ENCODE measurements around the gene SPIRE1. TPM values are rescaled to one million over a fixed set of nuclear protein-coding genes. Genes with fewer than 3 reads are reported as not detected.

SPIRE1 gene
- total and polyA plus RNA-seq, 7 experiments from 2014 or later: 0.66 to 2.9 (median 1.3) TPM; not detected in 1

DNA sequence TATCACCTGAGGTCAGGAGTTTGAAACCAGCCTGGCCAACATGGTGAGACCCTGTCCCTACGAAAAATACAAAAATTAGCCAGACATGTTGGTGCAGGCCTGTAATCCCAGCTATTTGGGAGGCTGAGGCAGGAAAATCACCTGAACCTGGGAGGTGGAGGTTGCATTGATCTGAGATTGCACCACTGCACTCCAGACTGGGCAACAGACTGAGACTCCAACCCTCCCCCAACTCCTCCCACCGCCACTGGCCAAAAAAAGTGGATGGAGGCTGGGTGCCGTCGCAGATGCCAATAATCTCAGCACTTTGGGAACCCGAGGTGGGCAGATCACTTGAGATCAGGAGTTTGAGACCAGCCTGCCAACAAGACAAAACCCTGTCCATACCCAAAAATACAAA lies 10.1 kb upstream of the SPIRE1 start:
- no peak overlapping the region for H3K4me3 Mint-ChIP-seq
- no peaks in the 10 kb centered on the region for H3K27me3 Mint-ChIP-seq
- intact Hi-C loops (cut with micrococcal nuclease): no loop called here
- Histone ChIP-seq H3K4me3 (ENCODE audit: low read length) (no peak overlapping the region), H3K4me1 (ENCODE audit: control insufficient read depth in 2 of 2, insufficient read depth in 2 of 2, low read length in 2 of 2) (no peaks in the 10 kb centered on the region), H3K27ac (ENCODE audit: low read depth, low read length) (no peak overlapping the region), H3K27me3 (ENCODE audit: control insufficient read depth in 2 of 2, insufficient read depth in 2 of 2, low read length in 2 of 2) (no peaks in the 10 kb centered on the region), H3K36me3 (ENCODE audit: control insufficient read depth in 2 of 3, insufficient read depth in 3 of 3, low read length in 3 of 3) (peaks cover 0 to 8% (median 0%) of the 10 kb centered on the region in 3 experiments), H3K9me3 (ENCODE audit: control insufficient read depth in 2 of 3, low read length in 3 of 3) (no peaks in the 10 kb centered on the region)
- H3K27ac Mint-ChIP-seq: no peak overlapping the region
- ATAC-seq: no peak
- POLR2A ChIA-PET: no interaction called here
- H3K9me3 Mint-ChIP-seq: no peaks in the 10 kb centered on the region
- peaks cover 0 to 2% (median 0%) of the 10 kb centered on the region in 7 donors for H3K4me1 Mint-ChIP-seq
- DNase-seq: no peak
- CTCF ChIA-PET: interaction anchor here (0.7 kb wide), 1 partner anchor 53 kb away, joined by 4 read pairs; no protein-coding TSS in a partner anchor
- H3K36me3 Mint-ChIP-seq: peaks cover 0 to 4% (median 0%) of the 10 kb centered on the region in 5 donors

DNA sequence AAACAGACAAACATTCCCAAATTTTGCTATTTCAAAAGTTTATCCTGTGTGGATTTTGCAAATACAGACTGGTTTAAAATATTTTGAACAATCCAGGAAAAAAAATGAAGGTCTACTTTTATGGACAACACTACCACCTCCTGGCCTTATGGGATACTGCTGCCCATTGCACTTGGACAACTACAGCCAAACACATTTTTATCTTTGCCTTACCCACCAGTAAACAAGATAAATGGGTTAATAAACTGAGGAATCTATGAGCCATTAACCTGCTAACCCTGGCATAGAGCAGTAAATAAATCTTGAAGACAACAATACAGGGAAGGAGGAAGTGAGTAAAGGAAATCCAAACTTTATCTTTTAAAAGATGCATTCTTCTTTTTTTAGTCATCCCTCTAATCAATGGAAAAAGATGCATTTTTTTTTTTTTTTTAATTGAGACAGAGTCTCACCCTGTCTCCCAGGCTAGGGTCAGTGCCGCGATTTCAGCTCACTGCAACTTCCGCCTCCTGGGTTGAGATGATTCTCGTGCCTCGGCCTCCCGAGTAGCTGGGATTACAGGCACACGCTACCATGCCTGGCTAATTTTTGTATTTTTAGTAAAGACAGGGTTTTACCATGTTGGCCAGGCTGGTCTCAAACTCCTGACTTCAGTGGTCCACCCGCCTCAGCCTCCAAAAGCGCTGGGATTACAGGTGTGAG lies 2.1 kb upstream of the SPIRE1 start:
- Histone ChIP-seq H3K36me3 (ENCODE audit: control insufficient read depth in 2 of 3, insufficient read depth in 3 of 3, low read length in 3 of 3) (no peaks in the 10 kb centered on the region), H3K4me1 (ENCODE audit: control insufficient read depth in 2 of 2, insufficient read depth in 2 of 2, low read length in 2 of 2) (peaks cover 7 to 10% of the 10 kb centered on the region in 2 donors), H3K9me3 (ENCODE audit: control insufficient read depth in 2 of 3, low read length in 3 of 3) (no peaks in the 10 kb centered on the region), H3K4me3 (ENCODE audit: low read length) (no peak overlapping the region), H3K27me3 (ENCODE audit: control insufficient read depth in 2 of 2, insufficient read depth in 2 of 2, low read length in 2 of 2) (no peaks in the 10 kb centered on the region), H3K27ac (ENCODE audit: low read depth, low read length) (no peak overlapping the region)
- no peak overlapping the region for H3K27ac Mint-ChIP-seq
- intact Hi-C loops (cut with micrococcal nuclease): loop anchor here (1.0 to 5.0 kb wide), 6 partner anchors 42 to 389 kb away; partner anchors contain the start of genes CEP76 (in 1 of the 2), PRELID3A (in 1 of the 2) and PSMG2 (in 1 of the 2)
- H3K4me3 Mint-ChIP-seq: peak overlapping the region in 6 of 10 donors; percentile 16 to 65 (median 28)
- peaks cover 0 to 23% (median 10%) of the 10 kb centered on the region in 5 donors for H3K27me3 Mint-ChIP-seq
- peaks cover 0 to 3% (median 0%) of the 10 kb centered on the region in 5 donors for H3K36me3 Mint-ChIP-seq
- POLR2A ChIA-PET: no interaction called here
- H3K9me3 Mint-ChIP-seq: no peaks in the 10 kb centered on the region
- DNase-seq (peak in 6 of 9 donors; percentile 27 to 49 (median 45)), ATAC-seq (peak; percentile 56)
- peaks cover 10 to 21% (median 15%) of the 10 kb centered on the region in 7 donors for H3K4me1 Mint-ChIP-seq
- CTCF ChIA-PET: interaction anchor here (0.5 to 2.5 kb wide), 2 partner anchors 9 to 269 kb away, joined by 4 to 13 read pairs; no protein-coding TSS in a partner anchor

DNA sequence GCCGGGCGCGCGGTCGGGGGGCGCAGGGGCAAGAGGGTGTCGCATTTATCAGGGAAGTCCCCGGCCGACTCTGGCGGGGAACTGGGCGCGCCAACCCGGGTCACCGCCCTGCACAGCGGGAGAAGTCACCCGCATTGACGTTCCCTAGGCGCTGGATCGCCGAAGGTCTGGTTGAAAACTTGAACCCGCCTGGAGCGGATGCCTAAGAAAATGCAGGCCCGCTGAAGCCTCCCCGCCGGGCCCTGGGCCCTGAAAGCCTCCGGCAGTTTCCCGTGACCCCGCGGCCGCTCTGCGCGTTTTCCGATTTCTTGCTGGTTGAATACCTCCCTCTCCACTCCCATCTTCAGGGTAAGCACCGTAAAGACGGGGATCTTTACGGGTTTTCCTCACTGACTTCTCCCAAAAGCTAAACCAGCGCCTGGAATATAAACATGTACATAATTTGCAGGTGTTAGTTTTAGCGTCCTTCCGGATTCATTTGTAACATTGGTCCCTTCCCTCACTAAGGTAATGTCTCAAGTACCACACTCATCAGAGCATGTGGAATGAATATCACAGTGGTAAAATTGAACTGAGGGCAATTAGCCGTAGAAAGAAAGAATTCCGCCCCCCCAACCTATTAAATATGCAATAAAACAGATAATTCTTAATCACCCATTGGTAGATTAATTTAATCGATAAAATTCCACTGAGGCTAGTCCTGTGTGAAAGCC lies 675 bp upstream of the SPIRE1 start:
- DNase-seq (peak in 6 of 9 donors; percentile 1 to 18 (median 9)), ATAC-seq (peak; percentile 47)
- no peaks in the 10 kb centered on the region for H3K9me3 Mint-ChIP-seq
- peaks cover 7 to 10% of the 10 kb centered on the region in 2 donors for H3K4me1 ChIP-seq (ENCODE audit: control insufficient read depth in 2 of 2, insufficient read depth in 2 of 2, low read length in 2 of 2)
- H3K36me3 ChIP-seq (ENCODE audit: control insufficient read depth in 2 of 3, insufficient read depth in 3 of 3, low read length in 3 of 3): no peaks in the 10 kb centered on the region
- ChIA-PET CTCF (interaction anchor here (0.6 to 2.5 kb wide), 2 partner anchors 266 to 267 kb away, joined by 3 to 13 read pairs; no protein-coding TSS in a partner anchor), POLR2A (no interaction called here)
- intact Hi-C loops (cut with micrococcal nuclease): loop anchor here (1.0 to 5.0 kb wide), 5 partner anchors 44 to 388 kb away; partner anchors contain the start of genes AFG3L2 (in 1 of the 2), CEP76 (in 1 of the 2), PRELID3A (in 1 of the 2) and PSMG2 (in 1 of the 2)
- H3K27me3 Mint-ChIP-seq: peaks cover 0 to 27% (median 15%) of the 10 kb centered on the region in 5 donors
- peak overlapping the region in 6 of 9 donors; percentile 20 to 81 (median 64) for H3K27ac Mint-ChIP-seq
- H3K4me1 Mint-ChIP-seq: peaks cover 11 to 26% (median 15%) of the 10 kb centered on the region in 7 donors
- peak overlapping the region; percentile 41 for H3K4me3 ChIP-seq (ENCODE audit: low read length)
- peaks cover 0 to 3% (median 0%) of the 10 kb centered on the region in 5 donors for H3K36me3 Mint-ChIP-seq
- no peaks in the 10 kb centered on the region for H3K9me3 ChIP-seq (ENCODE audit: control insufficient read depth in 2 of 3, low read length in 3 of 3)
- H3K27ac ChIP-seq (ENCODE audit: low read depth, low read length): no peak overlapping the region
- H3K27me3 ChIP-seq (ENCODE audit: control insufficient read depth in 2 of 2, insufficient read depth in 2 of 2, low read length in 2 of 2): no peaks in the 10 kb centered on the region
- peak overlapping the region; percentile 73 to 97 (median 90) for H3K4me3 Mint-ChIP-seq

DNA sequence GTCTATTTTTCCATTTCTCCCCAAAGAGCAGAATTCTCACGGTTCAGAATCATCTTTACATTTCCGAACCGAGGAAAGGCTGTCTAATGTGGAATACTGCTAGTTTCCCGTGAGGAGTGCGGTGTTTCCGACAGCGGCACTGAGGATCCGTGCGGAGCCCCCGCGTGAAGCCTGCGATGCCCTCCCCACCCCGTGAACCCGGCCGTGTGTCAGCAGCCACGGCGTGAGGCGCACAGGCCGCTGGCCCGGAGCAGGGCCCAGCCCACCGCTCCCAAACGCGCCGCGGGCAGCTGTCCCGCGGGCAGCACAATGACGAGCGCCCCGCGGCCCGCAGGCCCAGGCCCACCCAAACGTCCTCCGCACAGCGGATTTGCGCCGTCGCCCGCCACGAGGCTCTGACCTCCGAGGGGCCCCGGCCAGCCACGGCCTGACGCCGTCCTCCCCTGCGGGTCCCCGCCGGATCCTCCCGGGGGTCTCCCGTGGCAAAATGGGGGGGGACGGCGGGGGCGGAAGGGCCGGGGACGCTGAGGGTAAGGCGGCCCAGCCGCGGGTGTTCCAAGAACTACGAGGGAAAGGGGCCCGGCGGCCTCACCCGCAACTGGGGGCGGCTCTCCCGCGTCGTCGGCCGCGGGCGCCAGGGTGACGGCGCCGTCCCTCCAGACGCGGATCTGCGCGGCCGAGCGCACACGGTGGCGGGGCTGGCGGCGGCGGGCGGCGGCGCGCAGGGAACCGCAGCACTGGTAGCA lies 796 bp downstream of the SPIRE1 start:
- Histone ChIP-seq H3K4me3 (ENCODE audit: low read length) (peak overlapping the region; percentile 55), H3K9me3 (ENCODE audit: control insufficient read depth in 2 of 3, low read length in 3 of 3) (no peaks in the 10 kb centered on the region), H3K27me3 (ENCODE audit: control insufficient read depth in 2 of 2, insufficient read depth in 2 of 2, low read length in 2 of 2) (no peaks in the 10 kb centered on the region), H3K27ac (ENCODE audit: low read depth, low read length) (no peak overlapping the region), H3K4me1 (ENCODE audit: control insufficient read depth in 2 of 2, insufficient read depth in 2 of 2, low read length in 2 of 2) (peaks cover 7 to 10% of the 10 kb centered on the region in 2 donors), H3K36me3 (ENCODE audit: control insufficient read depth in 2 of 3, insufficient read depth in 3 of 3, low read length in 3 of 3) (no peaks in the 10 kb centered on the region)
- H3K4me3 Mint-ChIP-seq: peak overlapping the region; percentile 78 to 88 (median 86)
- H3K4me1 Mint-ChIP-seq: peaks cover 14 to 37% (median 15%) of the 10 kb centered on the region in 7 donors
- POLR2A ChIA-PET: no interaction called here
- no peaks in the 10 kb centered on the region for H3K9me3 Mint-ChIP-seq
- ATAC-seq: peak; percentile 61
- peak overlapping the region in 6 of 9 donors; percentile 1 to 48 (median 22) for H3K27ac Mint-ChIP-seq
- intact Hi-C loops (cut with micrococcal nuclease): loop anchor here (5.0 kb wide), 2 partner anchors 45 to 250 kb away; partner anchors contain the start of genes CEP76 (in 1 of the 2), PRELID3A (in 1 of the 2) and PSMG2 (in 1 of the 2)
- peaks cover 0 to 29% (median 16%) of the 10 kb centered on the region in 5 donors for H3K27me3 Mint-ChIP-seq
- peaks cover 0 to 5% (median 0%) of the 10 kb centered on the region in 5 donors for H3K36me3 Mint-ChIP-seq
- DNase-seq: peak in 6 of 9 donors; percentile 6 to 47 (median 9)
- CTCF ChIA-PET: no interaction called here

DNA sequence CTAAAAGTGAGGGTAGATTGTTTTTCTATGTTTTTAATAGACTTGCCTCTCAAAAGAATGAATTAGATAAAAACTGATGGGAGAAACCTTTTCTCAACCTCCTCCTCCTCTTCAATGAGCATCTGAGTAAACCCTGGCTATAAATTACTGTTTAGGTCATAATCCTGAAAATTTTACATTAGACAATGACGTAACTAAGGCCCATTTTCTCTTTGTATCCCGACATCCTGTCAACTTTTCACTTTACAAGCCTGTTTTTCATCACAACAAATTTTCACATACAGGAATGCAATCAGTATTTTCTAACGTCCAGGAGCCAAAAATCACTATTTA lies 1.3 kb downstream of the SPIRE1 start:
- DNase-seq: no peak
- H3K4me3 ChIP-seq (ENCODE audit: low read length): peak overlapping the region; percentile 55
- no peak overlapping the region for H3K27ac ChIP-seq (ENCODE audit: low read depth, low read length)
- H3K4me3 Mint-ChIP-seq: peak overlapping the region; percentile 78 to 88 (median 86)
- intact Hi-C loops (cut with micrococcal nuclease): loop anchor here (5.0 kb wide), 2 partner anchors 46 to 249 kb away; partner anchors contain the start of genes CEP76 (in 1 of the 2), PRELID3A (in 1 of the 2) and PSMG2 (in 1 of the 2)
- no peaks in the 10 kb centered on the region for H3K9me3 Mint-ChIP-seq
- H3K4me1 Mint-ChIP-seq: peaks cover 14 to 39% (median 15%) of the 10 kb centered on the region in 7 donors
- peak overlapping the region in 6 of 9 donors; percentile 1 to 48 (median 22) for H3K27ac Mint-ChIP-seq
- no peaks in the 10 kb centered on the region for H3K27me3 ChIP-seq (ENCODE audit: control insufficient read depth in 2 of 2, insufficient read depth in 2 of 2, low read length in 2 of 2)
- peaks cover 0 to 5% (median 0%) of the 10 kb centered on the region in 5 donors for H3K36me3 Mint-ChIP-seq
- H3K4me1 ChIP-seq (ENCODE audit: control insufficient read depth in 2 of 2, insufficient read depth in 2 of 2, low read length in 2 of 2): peaks cover 7 to 10% of the 10 kb centered on the region in 2 donors
- POLR2A ChIA-PET: no interaction called here
- H3K36me3 ChIP-seq (ENCODE audit: control insufficient read depth in 2 of 3, insufficient read depth in 3 of 3, low read length in 3 of 3): no peaks in the 10 kb centered on the region
- no peak for ATAC-seq
- H3K27me3 Mint-ChIP-seq: peaks cover 4 to 34% (median 19%) of the 10 kb centered on the region in 5 donors
- H3K9me3 ChIP-seq (ENCODE audit: control insufficient read depth in 2 of 3, low read length in 3 of 3): no peaks in the 10 kb centered on the region
- CTCF ChIA-PET: no interaction called here

Data from naive thymus-derived CD4-positive, alpha-beta T cell (primary cell).